Measurements from ENCODE around the gene VWA3B.
"Not testable (repeated sequence)": the region's sequence is repeated elsewhere in the genome, so short reads cannot be mapped to it uniquely, and the experiment has no call there.

Gene VWA3B

DNA sequence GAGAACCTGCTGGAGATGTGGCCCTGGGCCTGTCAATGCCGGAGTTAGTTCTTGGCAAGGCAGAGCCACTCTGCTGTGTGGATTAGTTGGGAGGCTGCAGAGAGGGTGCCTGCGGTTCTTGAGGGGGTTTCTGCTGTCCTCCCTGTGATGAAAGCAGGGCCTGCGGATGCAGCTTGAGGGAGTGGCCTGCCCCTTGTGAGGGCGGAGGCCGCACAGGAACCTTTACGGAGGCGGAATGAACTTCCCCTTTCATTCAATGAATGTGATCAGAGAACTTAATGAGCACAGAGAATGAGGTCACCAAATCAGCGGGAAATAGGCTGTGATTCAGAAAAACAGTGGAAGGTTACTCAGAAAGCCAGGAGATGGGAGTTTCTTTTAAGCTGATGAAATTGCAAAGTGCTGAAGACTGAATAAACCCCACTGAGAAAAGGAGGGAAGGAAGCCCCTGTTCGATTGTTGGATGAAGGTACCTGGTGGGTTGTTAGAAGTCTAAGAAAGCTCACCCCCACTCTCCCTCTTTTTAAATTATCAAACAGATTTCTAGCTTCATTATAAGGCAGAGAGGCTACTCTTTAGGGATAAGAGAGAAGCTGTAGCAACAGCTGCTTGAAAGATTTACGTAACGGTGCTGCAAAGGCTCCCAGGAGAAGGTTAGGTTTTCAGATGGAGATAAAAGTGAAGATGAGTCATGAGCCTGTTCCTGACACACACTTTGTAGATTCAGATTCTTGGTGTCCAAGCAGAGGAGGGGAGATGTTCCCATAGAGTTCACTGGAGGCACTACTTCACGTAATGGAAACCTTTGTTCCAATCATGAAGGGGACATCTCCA, 47.4 kb downstream of the VWA3B start:
- H3K4me1 ChIP-seq = no peaks in the 10 kb centered on the region
- H3K9ac ChIP-seq = no peak overlapping the region
- no peaks in the 10 kb centered on the region for H3K36me3 ChIP-seq (ENCODE audit: control insufficient read depth, insufficient read depth, low read length)
- no peak overlapping the region for H3K27ac ChIP-seq
- TF ChIP-seq, protein P1, sequence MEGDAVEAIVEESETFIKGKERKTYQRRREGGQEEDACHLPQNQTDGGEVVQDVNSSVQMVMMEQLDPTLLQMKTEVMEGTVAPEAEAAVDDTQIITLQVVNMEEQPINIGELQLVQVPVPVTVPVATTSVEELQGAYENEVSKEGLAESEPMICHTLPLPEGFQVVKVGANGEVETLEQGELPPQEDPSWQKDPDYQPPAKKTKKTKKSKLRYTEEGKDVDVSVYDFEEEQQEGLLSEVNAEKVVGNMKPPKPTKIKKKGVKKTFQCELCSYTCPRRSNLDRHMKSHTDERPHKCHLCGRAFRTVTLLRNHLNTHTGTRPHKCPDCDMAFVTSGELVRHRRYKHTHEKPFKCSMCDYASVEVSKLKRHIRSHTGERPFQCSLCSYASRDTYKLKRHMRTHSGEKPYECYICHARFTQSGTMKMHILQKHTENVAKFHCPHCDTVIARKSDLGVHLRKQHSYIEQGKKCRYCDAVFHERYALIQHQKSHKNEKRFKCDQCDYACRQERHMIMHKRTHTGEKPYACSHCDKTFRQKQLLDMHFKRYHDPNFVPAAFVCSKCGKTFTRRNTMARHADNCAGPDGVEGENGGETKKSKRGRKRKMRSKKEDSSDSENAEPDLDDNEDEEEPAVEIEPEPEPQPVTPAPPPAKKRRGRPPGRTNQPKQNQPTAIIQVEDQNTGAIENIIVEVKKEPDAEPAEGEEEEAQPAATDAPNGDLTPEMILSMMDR (IDR thresholded peaks at IDR 0.05) = no peak
- no peak overlapping the region for H3K4me3 ChIP-seq (ENCODE audit: low read depth, low read length)
- no peaks in the 10 kb centered on the region for H3K79me2 ChIP-seq
- no peaks in the 10 kb centered on the region for H3K9me3 ChIP-seq (ENCODE audit: control insufficient read depth, low read length)
- H2AFZ ChIP-seq = no peak overlapping the region
- H3K4me2 ChIP-seq (ENCODE audit: low read length) = no peak overlapping the region
- H3K27me3 ChIP-seq (ENCODE audit: control insufficient read depth, insufficient read depth, low read length) = no peaks in the 10 kb centered on the region

- Histone ChIP-seq H3K9ac (no peak overlapping the region), H3K36me3 (ENCODE audit: control insufficient read depth, insufficient read depth, low read length) (no peaks in the 10 kb centered on the region), H3K27me3 (ENCODE audit: control insufficient read depth, insufficient read depth, low read length) (no peaks in the 10 kb centered on the region), H3K79me2 (no peaks in the 10 kb centered on the region), H3K9me3 (ENCODE audit: control insufficient read depth, low read length) (no peaks in the 10 kb centered on the region), H3K4me2 (ENCODE audit: low read length) (no peak overlapping the region), H3K4me3 (ENCODE audit: low read depth, low read length) (no peak overlapping the region), H3K27ac (no peak overlapping the region), H2AFZ (no peak overlapping the region), H3K4me1 (no peaks in the 10 kb centered on the region)
- TF ChIP-seq, protein P1 (IDR thresholded peaks at IDR 0.05) = no peak
Observed at GRCh38 chr2:98137196-98137595, 50.2 kb downstream of the VWA3B start.

GRCh38 chr2:98138978-98139377, 52.0 kb downstream of the VWA3B start:
- not testable (repeated sequence) for H3K4me3 ChIP-seq (ENCODE audit: low read depth, low read length); H3K9me3 ChIP-seq (ENCODE audit: control insufficient read depth, low read length); H3K9ac ChIP-seq; H3K79me2 ChIP-seq; H3K4me1 ChIP-seq; H3K4me2 ChIP-seq (ENCODE audit: low read length); H3K27ac ChIP-seq; H3K36me3 ChIP-seq (ENCODE audit: control insufficient read depth, insufficient read depth, low read length); H2AFZ ChIP-seq; H3K27me3 ChIP-seq (ENCODE audit: control insufficient read depth, insufficient read depth, low read length)

GRCh38 chr2:98140210-98140609, 53.2 kb downstream of the VWA3B start:
- no peak overlapping the region for H3K4me2 ChIP-seq (ENCODE audit: low read length)
- no peak overlapping the region for H3K9ac ChIP-seq

DNA sequence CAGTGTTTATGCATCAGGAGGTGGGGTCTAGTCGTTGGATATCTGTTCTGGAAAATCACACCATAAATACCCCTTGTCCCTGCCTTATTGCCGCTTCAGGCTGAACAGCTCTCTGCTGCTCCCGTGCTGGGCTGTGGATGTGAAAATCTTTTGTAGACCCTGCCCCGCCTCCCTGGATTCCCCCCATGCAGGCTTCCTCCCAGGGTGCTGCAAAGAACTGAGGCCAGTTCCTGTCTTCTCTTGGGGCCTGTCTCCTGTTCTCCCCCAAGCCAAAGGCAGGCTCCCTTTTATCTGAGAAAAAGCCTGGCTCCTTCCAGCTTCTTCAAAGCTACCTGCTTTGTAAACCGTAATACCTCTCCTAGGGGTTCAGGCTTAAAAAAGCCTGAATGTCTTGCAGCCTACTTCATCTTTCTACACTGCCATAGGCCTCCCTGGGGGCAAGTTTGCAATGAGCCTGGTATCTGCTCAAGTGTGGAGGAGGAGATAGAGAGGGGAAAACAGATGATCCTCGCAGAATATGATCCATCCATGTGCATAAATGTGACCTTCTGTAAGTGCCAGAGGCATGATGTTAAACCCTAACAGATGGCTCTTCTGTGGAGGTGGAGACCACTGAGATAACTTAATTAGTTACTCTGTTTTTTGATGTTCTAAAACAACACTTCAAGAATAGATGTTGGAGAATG, 55.3 kb downstream of the VWA3B start:
- Histone ChIP-seq H3K9ac (no peak overlapping the region), H2AFZ (no peak overlapping the region), H3K79me2 (no peaks in the 10 kb centered on the region), H3K4me3 (ENCODE audit: low read depth, low read length) (no peak overlapping the region), H3K9me3 (ENCODE audit: control insufficient read depth, low read length) (no peaks in the 10 kb centered on the region), H3K27me3 (ENCODE audit: control insufficient read depth, insufficient read depth, low read length) (no peaks in the 10 kb centered on the region), H3K36me3 (ENCODE audit: control insufficient read depth, insufficient read depth, low read length) (no peaks in the 10 kb centered on the region), H3K4me2 (ENCODE audit: low read length) (no peak overlapping the region), H3K4me1 (no peaks in the 10 kb centered on the region), H3K27ac (no peak overlapping the region)
- TF ChIP-seq, protein P1 (IDR thresholded peaks at IDR 0.05) = no peak

More at GRCh38 chr2:98140210-98140609, 53.2 kb downstream of the VWA3B start:
- Histone ChIP-seq H2AFZ (no peak overlapping the region), H3K9me3 (ENCODE audit: control insufficient read depth, low read length) (no peaks in the 10 kb centered on the region), H3K79me2 (no peaks in the 10 kb centered on the region), H3K4me1 (no peaks in the 10 kb centered on the region), H3K27me3 (ENCODE audit: control insufficient read depth, insufficient read depth, low read length) (no peaks in the 10 kb centered on the region), H3K36me3 (ENCODE audit: control insufficient read depth, insufficient read depth, low read length) (no peaks in the 10 kb centered on the region), H3K4me3 (ENCODE audit: low read depth, low read length) (no peak overlapping the region), H3K27ac (no peak overlapping the region)
- TF ChIP-seq, protein P1 (IDR thresholded peaks at IDR 0.05) = no peak

Measured in parathyroid adenoma (tissue), 2 donors.